Breast epithelium (tissue), 4 donors: ENCODE results near the gene YPEL1. TPM values are rescaled to one million over a fixed set of nuclear protein-coding genes. Genes with fewer than 3 reads are reported as not detected.

ENCODE experiments used
- DNase-seq, 2 donors: peaks; one replicate each; pipeline ENCODE4 v3.0.0-alpha.2; 2019; ENCODE audit warnings: low spot score in 2 of 2
- H3K27ac ChIP-seq, 2 donors: fragments of 200-600 bp; sonication (generic) in 1 of 2; one replicate each; pipeline ENCODE4 v1.5.1; 2016 to 2019; ENCODE audit warnings: mild to moderate bottlenecking in 1 of 2
- H3K27me3 ChIP-seq, 2 donors: fragments of 200-600 bp; sonication (generic) in 1 of 2; one replicate each; pipeline versions ENCODE4 v1.5.1 to v1.6.0; 2017 to 2019; ENCODE audit warnings: control low read depth in 1 of 2, mild to moderate bottlenecking in 1 of 2
- H3K36me3 ChIP-seq: fragments of 200-600 bp; one replicate; pipeline ENCODE4 v1.5.1; 2019
- H3K4me1 ChIP-seq, 2 donors: fragments of 200-600 bp; sonication (generic); one replicate each; pipeline ENCODE4 v1.5.1; 2016 to 2019; ENCODE audit warnings: control low read depth in 1 of 2
- H3K4me3 ChIP-seq, 3 donors: fragments of 200-600 bp; sonication (generic); 1 replicate in 2 of 3; 2 replicates in 1 of 3; pipeline ENCODE4 v1.5.1; 2016 to 2019; ENCODE audit warnings: mild to moderate bottlenecking in 3 of 3, moderate library complexity in 2 of 3
- H3K9me3 ChIP-seq, 2 donors: fragments of 200-600 bp; sonication (generic) in 1 of 2; one replicate each; pipeline ENCODE4 v1.5.1; 2016 to 2019; ENCODE audit warnings: control low read depth in 1 of 2
- POLR2A ChIP-seq: fragments of 450-650 bp; IDR thresholded peaks from one replicate; pipeline ENCODE4 v1.6.1; 2016; ENCODE audit warnings: antibody characterized with exemption, mild to moderate bottlenecking, moderate library complexity
- POLR2AphosphoS5 ChIP-seq, 3 donors: sonication (generic); formaldehyde crosslinking; IDR thresholded peaks; one replicate each; pipeline ENCODE4 v1.6.1; 2017; ENCODE audit warnings: antibody characterized with exemption in 3 of 3
- intact Hi-C: fragments of 100-400 bp; cut with DNase I; formaldehyde crosslinking; loops from one replicate; pipeline ENCODE4 v1.15.1; 2023; ENCODE audit warnings: low total_unique reads
- total RNA-seq, 3 donors: library from RNA; depleted of rRNA; stranded (reverse); fragments of >200 nt; gene quantifications; one replicate each; pipeline ENCODE4 v1.1.0, GENCODE V29; 2016
- TF ChIP-seq, protein P1 (sequence below), 3 donors: fragments of 450-650 bp; IDR thresholded peaks; one replicate each; pipeline ENCODE4 v1.5.1; 2016 to 2017; ENCODE audit warnings: antibody characterized with exemption in 3 of 3, mild to moderate bottlenecking in 3 of 3, moderate library complexity in 3 of 3

Gene YPEL1
- total RNA-seq, 3 donors from 2014 or later, result 7.8 to 8.5 (median 7.9) TPM

DNA sequence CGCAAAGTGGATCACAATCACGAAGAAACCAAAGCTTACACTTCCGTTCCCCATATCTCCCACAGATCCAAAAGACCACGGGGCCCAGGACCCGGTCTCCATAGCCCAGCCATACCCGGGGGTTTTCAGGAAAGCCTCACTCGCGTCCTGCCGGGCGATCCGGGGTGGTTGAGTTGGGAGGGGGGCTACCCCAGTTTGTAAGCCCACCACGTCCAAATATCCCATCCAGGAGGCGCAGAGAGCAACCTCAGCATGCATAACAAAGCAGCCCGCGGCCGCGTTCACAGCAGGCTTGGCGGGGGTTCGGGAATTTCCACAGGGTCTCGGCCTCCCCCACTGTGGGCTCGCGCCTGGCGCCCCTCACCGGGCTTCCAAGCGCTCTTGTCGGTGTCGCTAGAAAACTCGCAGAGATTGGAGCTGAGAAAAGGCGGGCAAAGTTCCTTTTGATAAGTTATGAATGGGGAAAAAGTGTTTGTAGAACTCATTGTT lies 84.0 kb downstream of the YPEL1 start:
- intact Hi-C loops, result no loop called here
- H3K27ac ChIP-seq, result no peak overlapping the region
- no peak for DNase-seq

DNA sequence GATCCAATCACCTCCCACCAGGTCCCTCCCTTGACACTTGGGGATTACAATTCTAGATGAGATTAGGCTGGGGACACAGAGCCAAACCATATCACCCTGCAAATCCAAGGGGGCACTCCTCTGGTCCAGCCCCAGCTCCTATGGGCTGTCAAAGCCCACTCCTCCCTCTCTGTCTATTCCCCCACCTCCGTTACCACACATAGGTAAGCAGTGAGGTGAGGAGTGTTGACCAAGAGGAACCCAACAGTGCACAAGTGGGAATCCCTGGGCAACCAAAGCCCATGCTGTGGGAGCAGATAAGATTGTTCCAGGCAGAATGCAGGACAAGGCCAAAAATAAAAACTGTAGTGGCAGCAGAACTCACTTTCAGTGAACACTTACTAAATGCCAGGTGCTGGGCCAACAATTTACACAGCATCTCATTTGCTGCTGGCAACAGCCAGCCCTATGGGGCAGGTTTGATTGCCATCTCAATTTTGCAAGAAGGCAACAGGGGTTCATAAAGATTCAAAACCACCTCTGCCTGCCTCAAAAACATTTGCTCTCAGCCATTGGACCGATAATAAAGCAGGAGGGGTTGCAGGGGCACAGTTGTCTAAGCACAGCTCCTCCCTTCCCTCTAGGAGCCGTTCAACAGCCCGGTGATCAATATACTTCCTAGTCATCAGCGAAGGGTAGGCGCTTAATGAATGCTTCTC lies 84.6 kb downstream of the YPEL1 start:
- no peak for DNase-seq

More for the DNA sequence above, 84.0 kb downstream of the YPEL1 start:
- Histone ChIP-seq H3K4me1 (peaks cover 0 to 7% of the 10 kb centered on the region in 2 donors), H3K4me3 (peak overlapping the region; percentile 50 to 91 (median 58)), H3K9me3 (no peaks in the 10 kb centered on the region), H3K36me3 (no peaks in the 10 kb centered on the region), H3K27me3 (no peaks in the 10 kb centered on the region)
- TF ChIP-seq POLR2A (no peak), POLR2AphosphoS5 (IDR thresholded peaks at IDR 0.05) (no peak)
- TF ChIP-seq, protein P1, sequence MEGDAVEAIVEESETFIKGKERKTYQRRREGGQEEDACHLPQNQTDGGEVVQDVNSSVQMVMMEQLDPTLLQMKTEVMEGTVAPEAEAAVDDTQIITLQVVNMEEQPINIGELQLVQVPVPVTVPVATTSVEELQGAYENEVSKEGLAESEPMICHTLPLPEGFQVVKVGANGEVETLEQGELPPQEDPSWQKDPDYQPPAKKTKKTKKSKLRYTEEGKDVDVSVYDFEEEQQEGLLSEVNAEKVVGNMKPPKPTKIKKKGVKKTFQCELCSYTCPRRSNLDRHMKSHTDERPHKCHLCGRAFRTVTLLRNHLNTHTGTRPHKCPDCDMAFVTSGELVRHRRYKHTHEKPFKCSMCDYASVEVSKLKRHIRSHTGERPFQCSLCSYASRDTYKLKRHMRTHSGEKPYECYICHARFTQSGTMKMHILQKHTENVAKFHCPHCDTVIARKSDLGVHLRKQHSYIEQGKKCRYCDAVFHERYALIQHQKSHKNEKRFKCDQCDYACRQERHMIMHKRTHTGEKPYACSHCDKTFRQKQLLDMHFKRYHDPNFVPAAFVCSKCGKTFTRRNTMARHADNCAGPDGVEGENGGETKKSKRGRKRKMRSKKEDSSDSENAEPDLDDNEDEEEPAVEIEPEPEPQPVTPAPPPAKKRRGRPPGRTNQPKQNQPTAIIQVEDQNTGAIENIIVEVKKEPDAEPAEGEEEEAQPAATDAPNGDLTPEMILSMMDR (IDR thresholded peaks at IDR 0.05), result no peak

GRCh38 chr22:21650280-21650679 lies 85.3 kb downstream of the YPEL1 start:
- no peaks in the 10 kb centered on the region for H3K9me3 ChIP-seq
- DNase-seq, result no peak
- no peaks in the 10 kb centered on the region for H3K36me3 ChIP-seq
- TF ChIP-seq POLR2AphosphoS5 (IDR thresholded peaks at IDR 0.05) (no peak), POLR2A (no peak)
- TF ChIP-seq, protein P1 (IDR thresholded peaks at IDR 0.05), result no peak
- H3K27ac ChIP-seq, result no peak overlapping the region
- intact Hi-C loops, result no loop called here
- H3K4me3 ChIP-seq, result no peak overlapping the region
- H3K4me1 ChIP-seq, result peaks cover 0 to 7% of the 10 kb centered on the region in 2 donors
- H3K27me3 ChIP-seq, result no peaks in the 10 kb centered on the region

More for the DNA sequence above, 84.6 kb downstream of the YPEL1 start:
- Histone ChIP-seq H3K4me3 (peak overlapping the region; percentile 50 to 91 (median 58)), H3K4me1 (peaks cover 0 to 7% of the 10 kb centered on the region in 2 donors), H3K9me3 (no peaks in the 10 kb centered on the region), H3K27me3 (no peaks in the 10 kb centered on the region), H3K36me3 (no peaks in the 10 kb centered on the region), H3K27ac (no peak overlapping the region)
- TF ChIP-seq POLR2A, result no peak
- TF ChIP-seq, protein P1 (IDR thresholded peaks at IDR 0.05), result no peak
- intact Hi-C loops, result no loop called here

Other genes starting within 250 kb of the YPEL1 start
- gene RIMBP3C, start 184.3 kb downstream of the YPEL1 start, total RNA-seq, result under 1 TPM in 1 of 3 donors, not detected in 2; 0.15 TPM
- gene UBE2L3, start 168.1 kb downstream of the YPEL1 start, total RNA-seq, result 10 to 100 TPM; 34.1 to 40.8 (median 38.3) TPM
- 10 to 100 TPM; 15.4 to 33.2 (median 28.2) TPM for gene YDJC, start 105.8 kb downstream of the YPEL1 start, total RNA-seq
- gene CCDC116, start 103.0 kb downstream of the YPEL1 start, total RNA-seq, result under 1 TPM in 2 of 3 donors, not detected in 1; 0.15 to 0.33 TPM
- 10 to 100 TPM; 23.1 to 50.1 (median 26.6) TPM for gene SDF2L1, start 93.5 kb downstream of the YPEL1 start, total RNA-seq
- gene PPIL2, start 69.8 kb downstream of the YPEL1 start, total RNA-seq, result 10 to 100 TPM; 23.5 to 45.6 (median 39.4) TPM
- gene MAPK1, start 131.9 kb upstream of the YPEL1 start, total RNA-seq, result 10 to 100 TPM; 43.3 to 49.9 (median 44.0) TPM
- gene PPM1F, start 217.1 kb upstream of the YPEL1 start, total RNA-seq, result 10 to 100 TPM; 24.3 to 45.2 (median 28.1) TPM
- 10 to 100 TPM; 20.2 to 34.8 (median 33.1) TPM for gene TOP3B, start 247.0 kb upstream of the YPEL1 start, total RNA-seq